ENCODE measurements around the gene STX5. TPM values are rescaled to one million over a fixed set of nuclear protein-coding genes. Genes with fewer than 3 reads are reported as not detected.
"Not testable (repeated sequence)": the region's sequence is repeated elsewhere in the genome, so short reads cannot be mapped to it uniquely, and the experiment has no call there.

The STX5 gene
- total and polyA plus RNA-seq, 10 donors: 20.9 to 50.7 (median 42.6) TPM

DNA sequence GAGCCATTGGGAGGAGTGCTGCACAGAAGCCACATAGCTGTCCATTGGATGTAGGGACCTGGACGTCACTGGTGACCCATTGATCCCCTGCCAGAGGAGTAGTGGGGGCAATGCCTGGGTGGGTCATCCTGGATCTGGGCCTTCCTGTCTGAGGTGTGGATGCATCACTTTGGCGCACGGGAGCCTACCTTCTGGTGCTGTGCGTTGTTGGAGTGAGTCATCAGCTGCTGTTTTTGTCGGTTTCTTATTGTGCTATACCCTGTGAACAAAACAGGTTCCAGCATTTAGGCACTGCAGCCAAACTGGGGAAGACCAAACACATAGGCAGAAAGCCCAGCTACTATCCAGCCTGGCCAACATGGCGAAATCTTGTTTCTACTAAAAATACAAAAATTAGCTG is 57.4 kb downstream of the STX5 start:
- Histone ChIP-seq H3K27ac (peak overlapping the region in 3 of 8 donors; percentile 5 to 69 (median 31)), H3K4me3 (no peak overlapping the region), H3K4me1 (peaks cover 16 to 51% (median 29%) of the 10 kb centered on the region in 6 donors), H3K27me3 (replicated peaks in 1 of 7) (no peaks in the 10 kb centered on the region), H3K36me3 (peaks cover 0 to 47% (median 35%) of the 10 kb centered on the region in 6 donors), H3K9me3 (no peaks in the 10 kb centered on the region)
- TF ChIP-seq POLR2AphosphoS5 (IDR thresholded peaks at IDR 0.05) (no peak), POLR2A (IDR thresholded peaks at IDR 0.05) (no peak)
- TF ChIP-seq, protein P1, sequence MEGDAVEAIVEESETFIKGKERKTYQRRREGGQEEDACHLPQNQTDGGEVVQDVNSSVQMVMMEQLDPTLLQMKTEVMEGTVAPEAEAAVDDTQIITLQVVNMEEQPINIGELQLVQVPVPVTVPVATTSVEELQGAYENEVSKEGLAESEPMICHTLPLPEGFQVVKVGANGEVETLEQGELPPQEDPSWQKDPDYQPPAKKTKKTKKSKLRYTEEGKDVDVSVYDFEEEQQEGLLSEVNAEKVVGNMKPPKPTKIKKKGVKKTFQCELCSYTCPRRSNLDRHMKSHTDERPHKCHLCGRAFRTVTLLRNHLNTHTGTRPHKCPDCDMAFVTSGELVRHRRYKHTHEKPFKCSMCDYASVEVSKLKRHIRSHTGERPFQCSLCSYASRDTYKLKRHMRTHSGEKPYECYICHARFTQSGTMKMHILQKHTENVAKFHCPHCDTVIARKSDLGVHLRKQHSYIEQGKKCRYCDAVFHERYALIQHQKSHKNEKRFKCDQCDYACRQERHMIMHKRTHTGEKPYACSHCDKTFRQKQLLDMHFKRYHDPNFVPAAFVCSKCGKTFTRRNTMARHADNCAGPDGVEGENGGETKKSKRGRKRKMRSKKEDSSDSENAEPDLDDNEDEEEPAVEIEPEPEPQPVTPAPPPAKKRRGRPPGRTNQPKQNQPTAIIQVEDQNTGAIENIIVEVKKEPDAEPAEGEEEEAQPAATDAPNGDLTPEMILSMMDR (IDR thresholded peaks at IDR 0.05 in 8 of 11, conservative IDR thresholded peaks at IDR 0.05 in 3 of 11): no peak
- intact Hi-C loops (cut with DNase I; ENCODE audit: low total_unique reads): no loop called here
- 94 to 96% (median 95%) methylated on average over 6 of the region's 6 CpGs for WGBS, 5 donors
- no peak for DNase-seq

DNA sequence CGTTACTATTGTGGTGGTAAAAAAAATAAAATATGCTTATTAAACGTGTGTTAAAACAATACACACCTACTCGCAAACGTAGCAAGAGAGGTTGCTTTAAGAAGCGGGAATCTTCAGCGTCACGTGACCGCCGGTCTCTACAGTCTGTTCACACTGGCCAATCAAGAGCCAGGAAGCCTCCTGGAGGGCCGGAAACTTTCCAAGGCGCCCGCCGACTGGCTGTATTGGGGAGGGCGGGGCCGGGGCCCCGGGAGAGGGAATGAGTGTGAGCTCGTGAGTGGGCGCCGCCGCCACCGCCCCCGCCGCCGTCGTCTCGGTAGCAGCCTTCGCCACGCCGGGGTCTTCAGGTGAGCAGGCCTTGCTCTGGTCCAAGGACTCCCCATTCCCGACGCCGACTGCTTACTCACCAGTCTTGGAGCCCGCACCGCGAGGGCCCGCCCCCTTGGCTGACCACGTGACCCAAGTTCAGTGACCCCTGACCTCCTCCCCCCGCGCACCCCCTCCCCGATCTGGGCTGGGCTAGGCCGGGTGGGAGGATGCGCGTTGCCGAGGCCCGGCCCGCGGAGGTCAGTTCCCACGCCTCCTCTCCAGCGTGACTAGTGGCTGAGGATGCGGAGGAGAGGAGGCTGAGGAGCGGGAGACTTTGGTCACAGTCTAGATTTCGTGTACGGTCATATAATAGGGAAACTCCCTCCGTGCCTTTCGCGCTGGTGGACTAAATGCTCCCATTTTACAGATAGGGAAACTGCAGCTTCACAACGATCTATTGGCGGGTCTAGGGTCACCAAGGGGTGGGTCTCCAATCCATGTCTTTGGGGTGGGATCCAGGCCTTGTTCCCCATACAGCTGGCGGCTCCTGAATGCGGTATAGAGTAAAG is 60.5 kb downstream of the STX5 start, which contains the start of gene TAF6L:
TAF6L (plus strand) TSS at position 253 of the 878 bp plus-strand sequence. CDS start 4,388 bp downstream, outside the sequence.
- DNase-seq: peak; percentile 97
- Histone ChIP-seq H3K36me3 (peaks cover 0 to 43% (median 19%) of the 10 kb centered on the region in 6 donors), H3K4me1 (peaks cover 16 to 49% (median 30%) of the 10 kb centered on the region in 6 donors), H3K9me3 (no peaks in the 10 kb centered on the region), H3K27me3 (replicated peaks in 1 of 7) (no peaks in the 10 kb centered on the region), H3K4me3 (peak within 1 kb of the TSS; percentile 58 to 85 (median 79)), H3K27ac (peak within 1 kb of the TSS; percentile 80 to 97 (median 96))
- TF ChIP-seq POLR2A (IDR thresholded peaks at IDR 0.05): peak in 2 of 3 donors; percentile 11 to 30
- peak; percentile 83 to 95 (median 92) for TF ChIP-seq POLR2AphosphoS5 (IDR thresholded peaks at IDR 0.05)
- TF ChIP-seq, protein P1 (IDR thresholded peaks at IDR 0.05 in 8 of 11, conservative IDR thresholded peaks at IDR 0.05 in 3 of 11): peak in 1 of 11 experiments; percentile 17
- intact Hi-C loops (cut with DNase I; ENCODE audit: low total_unique reads): no loop called here
- WGBS, 5 donors: 2 to 5% (median 3%) methylated on average over 31 to 60 of the region's 60 CpGs

DNA sequence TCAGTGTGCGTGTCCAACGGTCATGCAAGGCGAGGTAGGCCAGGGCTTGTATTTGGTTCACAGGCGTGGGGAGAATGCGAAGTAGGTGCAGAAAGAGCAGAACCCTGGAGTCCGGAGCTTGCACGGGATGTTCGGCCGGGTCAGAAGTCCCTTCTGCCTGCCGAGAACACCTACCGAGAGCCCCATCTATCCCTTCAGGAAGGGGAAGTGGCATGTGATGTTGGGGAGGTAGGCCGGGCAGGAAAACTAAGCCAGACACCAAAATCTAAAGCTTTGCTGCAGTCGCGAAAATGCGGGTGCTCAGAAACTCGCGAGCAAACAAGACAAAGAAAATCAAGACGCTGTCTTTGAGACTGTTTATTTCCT is 61.1 kb downstream of the STX5 start:
- Histone ChIP-seq H3K27ac (peak overlapping the region; percentile 80 to 97 (median 96)), H3K4me3 (peak overlapping the region; percentile 58 to 85 (median 79)), H3K36me3 (peaks cover 3 to 43% (median 19%) of the 10 kb centered on the region in 6 donors), H3K27me3 (replicated peaks in 1 of 7) (no peaks in the 10 kb centered on the region), H3K4me1 (peaks cover 16 to 52% (median 30%) of the 10 kb centered on the region in 6 donors), H3K9me3 (no peaks in the 10 kb centered on the region)
- TF ChIP-seq POLR2A (IDR thresholded peaks at IDR 0.05) (no peak), POLR2AphosphoS5 (IDR thresholded peaks at IDR 0.05) (no peak)
- TF ChIP-seq, protein P1 (IDR thresholded peaks at IDR 0.05 in 8 of 11, conservative IDR thresholded peaks at IDR 0.05 in 3 of 11): no peak
- 1 to 2% (median 1%) methylated on average over 18 of the region's 18 CpGs for WGBS, 5 donors
- peak; percentile 81 for DNase-seq
- intact Hi-C loops (cut with DNase I; ENCODE audit: low total_unique reads): no loop called here

DNA sequence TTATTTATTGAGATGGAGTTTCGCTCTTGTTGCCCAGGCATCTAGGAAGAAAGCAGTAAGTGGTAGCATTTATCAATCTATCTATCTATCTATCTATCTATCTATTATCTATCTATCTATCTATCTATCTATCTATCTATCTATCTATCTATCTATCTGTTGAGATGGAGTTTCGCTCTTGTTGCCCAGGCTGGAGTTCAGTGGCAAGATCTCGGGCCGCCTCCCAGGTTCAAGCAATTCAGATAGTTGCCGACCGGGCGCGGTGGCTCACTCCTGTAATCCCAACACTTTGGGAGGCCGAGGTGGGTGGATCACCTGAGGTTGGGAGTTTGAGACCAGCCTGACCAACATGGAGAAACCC is 71.0 kb downstream of the STX5 start:
- 32 to 41% (median 37%) methylated on average over 9 of the region's 9 CpGs for WGBS, 5 donors
- Histone ChIP-seq H3K4me3 (peak overlapping the region; percentile 2 to 97 (median 78)), H3K4me1 (peaks cover 12 to 37% (median 24%) of the 10 kb centered on the region in 6 donors), H3K27ac (peak overlapping the region; percentile 85 to 95 (median 90)), H3K36me3 (peaks cover under 1 to 35% (median 12%) of the 10 kb centered on the region in 6 donors)
- peak; percentile 79 for DNase-seq
- H3K27me3 ChIP-seq (replicated peaks in 1 of 7); intact Hi-C loops (cut with DNase I; ENCODE audit: low total_unique reads); H3K9me3 ChIP-seq: not testable (repeated sequence)
